OCI-LY7 (cell line): ENCODE results near the gene LTN1. TPM values are rescaled to one million over a fixed set of nuclear protein-coding genes. Genes with fewer than 3 reads are reported as not detected.

Experiments
- BruUV-seq: library from RNA; stranded (reverse); fragments of 400-500 nt; replicated peaks from 2 replicates; lab custom pipeline; 2021; lab: Mats Ljungman, UMichigan
- CTCF ChIA-PET: fragments of 300-600 bp; sonication (Branson Sonifier 250); formaldehyde crosslinking; loops from one replicate; lab custom pipeline; 2022; ENCODE audit warnings: antibody characterized with exemption; ENCODE audit not compliant: unreplicated experiment; lab: Charles Lee
- POLR2A ChIA-PET: fragments of 300-600 bp; sonication (Branson Sonifier 250); formaldehyde crosslinking; loops from one replicate; lab custom pipeline; 2022; ENCODE audit warnings: antibody characterized with exemption; lab: Charles Lee
- DNase-seq: peaks from one replicate; pipeline ENCODE4 v3.0.0-alpha.2; 2015; ENCODE audit warnings: low spot score
- H2AFZ ChIP-seq: fragments of 200-600 bp; sonication (generic), shearing (Covaris generic); 2 replicates; pipeline ENCODE4 v1.6.1; 2014; ENCODE audit warnings: mild to moderate bottlenecking, antibody characterized with exemption, low read length, moderate library complexity
- H3K27ac ChIP-seq: fragments of 200-600 bp; sonication (generic); 2 replicates; pipeline ENCODE4 v1.5.1; 2014; ENCODE audit warnings: mixed run types, low read depth, mild to moderate bottlenecking, moderate library complexity, low read length, inconsistent platforms; ENCODE audit not compliant: poor library complexity, severe bottlenecking
- H3K36me3 ChIP-seq: fragments of 200-600 bp; sonication (generic); 2 replicates; pipeline ENCODE4 v1.6.1; 2014; ENCODE audit warnings: mild to moderate bottlenecking, antibody characterized with exemption, low read length, moderate library complexity, mixed read lengths; ENCODE audit not compliant: insufficient read depth
- H3K4me1 ChIP-seq: fragments of 200-600 bp; sonication (generic); 2 replicates; pipeline ENCODE4 v1.5.1; 2014; ENCODE audit warnings: mild to moderate bottlenecking, low read length; ENCODE audit not compliant: insufficient read depth, poor library complexity, severe bottlenecking
- H3K4me2 ChIP-seq: fragments of 200-600 bp; sonication (generic); 2 replicates; pipeline ENCODE4 v1.6.1; 2014; ENCODE audit warnings: mild to moderate bottlenecking, low read length
- H3K4me3 ChIP-seq: fragments of 200-600 bp; sonication (generic); 2 replicates; pipeline ENCODE4 v1.5.1; 2014; ENCODE audit warnings: mild to moderate bottlenecking, low read depth, low read length; ENCODE audit not compliant: poor library complexity, severe bottlenecking
- H3K79me2 ChIP-seq: fragments of 200-600 bp; sonication (generic); 2 replicates; pipeline ENCODE4 v1.6.1; 2016; ENCODE audit warnings: low read depth, mild to moderate bottlenecking, low read length, moderate library complexity, mixed read lengths; ENCODE audit not compliant: insufficient read depth
- H3K9me2 ChIP-seq: fragments of 200-600 bp; sonication (generic); 2 replicates; pipeline ENCODE4 v1.6.1; 2016; ENCODE audit warnings: mild to moderate bottlenecking, low read length, mixed read lengths; ENCODE audit not compliant: insufficient read depth
- H3K9me3 ChIP-seq: fragments of 200-600 bp; sonication (generic); 2 replicates; pipeline ENCODE4 v1.6.1; 2014; ENCODE audit warnings: mild to moderate bottlenecking, mixed run types, low read length, mixed read lengths
- H4K20me1 ChIP-seq: fragments of 200-600 bp; sonication (generic); 2 replicates; pipeline ENCODE4 v1.6.1; 2014; ENCODE audit warnings: mild to moderate bottlenecking, antibody characterized with exemption, low read length, moderate library complexity, mixed read lengths; ENCODE audit not compliant: insufficient read depth
- CTCF ChIP-seq: fragments of 200-600 bp; sonication (generic); conservative IDR thresholded peaks from 2 replicates; pipeline ENCODE4 v1.5.1; 2014; ENCODE audit warnings: mild to moderate bottlenecking, antibody characterized with exemption, low read length, moderate library complexity, mixed read lengths
- EZH2phosphoT487 ChIP-seq: fragments of 200-600 bp; sonication (generic); IDR thresholded peaks from 2 replicates; pipeline ENCODE4 v1.6.1; 2018; ENCODE audit warnings: low read depth, borderline replicate concordance, mild to moderate bottlenecking, mixed run types, antibody characterized with exemption, low read length, moderate library complexity, mixed read lengths
- intact Hi-C: fragments of 100-400 bp; cut with micrococcal nuclease; formaldehyde crosslinking; loops from one replicate; pipeline ENCODE4 v1.10.0; 2022; ENCODE audit not compliant: unreplicated experiment
- total RNA-seq, 2 experiments: library from RNA; depleted of rRNA in 1 of 2; stranded (reverse); fragments of >200 nt in 1 of 2; shearing (Covaris generic) in 1 of 2; gene quantifications; 2 replicates each; pipeline ENCODE4 v1.2.3, GENCODE V29; 2014 to 2022

The LTN1 gene
- total RNA-seq, 2 experiments from 2014 or later, result 18.4 to 32.6 TPM

DNA sequence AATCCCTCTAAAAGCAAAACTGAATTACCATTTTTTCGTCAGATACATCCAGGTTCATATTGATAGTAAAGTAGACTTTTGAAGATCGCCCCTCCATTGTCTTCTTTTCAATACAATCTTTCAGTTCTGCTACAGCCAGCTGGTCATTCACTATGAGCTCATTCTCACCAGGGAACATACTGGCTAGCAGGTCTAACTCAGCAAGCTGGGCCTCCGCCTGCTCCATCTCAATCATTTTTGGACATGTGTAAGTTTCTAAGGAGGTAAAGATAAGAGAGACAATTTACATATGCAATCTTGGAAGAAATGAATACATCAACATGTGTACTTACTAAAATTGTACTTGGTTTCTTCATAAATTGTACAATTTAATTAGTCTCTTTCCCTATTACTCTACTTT is 15.7 kb upstream of the LTN1 start:
- Histone ChIP-seq H3K9me3 (no peaks in the 10 kb centered on the region), H3K4me1 (peaks cover 4% of the 10 kb centered on the region), H3K79me2 (peaks cover 6% of the 10 kb centered on the region; the same call in 1 of the 2 replicates), H2AFZ (no peak overlapping the region), H3K27ac (no peak overlapping the region), H3K4me2 (no peak overlapping the region), H4K20me1 (no peaks in the 10 kb centered on the region), H3K9me2 (no peaks in the 10 kb centered on the region), H3K36me3 (peaks cover 38% of the 10 kb centered on the region), H3K4me3 (no peak overlapping the region)
- POLR2A ChIA-PET, result interaction anchor here (1.4 to 2.1 kb wide), 2 partner anchors 10 to 14 kb away, joined by 4 to 10 read pairs; partner anchors contain the start of gene RWDD2B
- no peak for DNase-seq
- intact Hi-C loops, result no loop called here
- BruUV-seq, result no TSS peak
- CTCF ChIA-PET, result no interaction called here
- TF ChIP-seq EZH2phosphoT487 (no peak), CTCF (no peak)

DNA sequence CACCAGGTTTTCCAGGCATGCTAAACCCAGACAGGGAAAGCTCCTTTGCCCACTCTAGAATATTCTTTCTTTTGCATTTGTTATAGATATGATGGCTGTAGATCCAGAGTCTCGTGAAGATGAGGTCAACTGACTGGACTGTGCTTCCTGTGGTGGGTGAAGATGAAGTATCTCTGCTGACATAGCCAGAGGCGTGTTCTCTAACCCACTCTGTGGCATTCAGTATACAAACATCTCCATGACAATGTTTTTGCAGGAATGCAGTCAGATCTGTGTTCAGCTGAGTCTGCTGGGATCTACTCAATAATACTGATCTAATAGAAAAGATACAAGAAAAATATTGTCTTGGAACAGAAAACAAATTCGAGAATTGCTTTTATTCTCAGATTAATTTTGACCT is 15.1 kb upstream of the LTN1 start:
- no TSS peak for BruUV-seq
- ChIA-PET POLR2A (interaction anchor here (1.4 to 2.1 kb wide), 2 partner anchors 10 to 14 kb away, joined by 4 to 10 read pairs; partner anchors contain the start of gene RWDD2B), CTCF (no interaction called here)
- Histone ChIP-seq H3K27ac (no peak overlapping the region), H3K4me3 (no peak overlapping the region), H3K79me2 (peaks cover 8% of the 10 kb centered on the region; the same call in 1 of the 2 replicates), H3K4me1 (peaks cover 5% of the 10 kb centered on the region), H2AFZ (no peak overlapping the region), H3K9me2 (no peaks in the 10 kb centered on the region), H3K4me2 (no peak overlapping the region), H3K9me3 (no peaks in the 10 kb centered on the region), H3K36me3 (peaks cover 38% of the 10 kb centered on the region), H4K20me1 (no peaks in the 10 kb centered on the region)
- TF ChIP-seq CTCF (no peak), EZH2phosphoT487 (no peak)
- DNase-seq, result no peak
- intact Hi-C loops, result no loop called here

GRCh38 chr21:29007135-29007534 is 14.5 kb upstream of the LTN1 start:
- no peak overlapping the region for H3K4me2 ChIP-seq
- BruUV-seq, result no TSS peak
- no peaks in the 10 kb centered on the region for H3K9me3 ChIP-seq
- no peaks in the 10 kb centered on the region for H4K20me1 ChIP-seq
- peaks cover 38% of the 10 kb centered on the region for H3K36me3 ChIP-seq
- CTCF ChIA-PET, result no interaction called here
- H3K27ac ChIP-seq, result no peak overlapping the region
- H3K4me3 ChIP-seq, result no peak overlapping the region
- DNase-seq, result no peak
- no peak for TF ChIP-seq CTCF
- TF ChIP-seq EZH2phosphoT487, result no peak
- H3K79me2 ChIP-seq, result peaks cover 8% of the 10 kb centered on the region; the same call in 1 of the 2 replicates
- peaks cover 5% of the 10 kb centered on the region for H3K4me1 ChIP-seq
- H2AFZ ChIP-seq, result no peak overlapping the region
- intact Hi-C loops, result no loop called here
- no peaks in the 10 kb centered on the region for H3K9me2 ChIP-seq
- POLR2A ChIA-PET, result interaction anchor here (5.0 kb wide), 1 partner anchor 11 kb away, joined by 71 read pairs; the partner anchor contains the start of gene RWDD2B
